Activated CD4-positive, alpha-beta T cell treated with anti-CD3 and anti-CD28 coated beads for 48 hours (primary cell): ENCODE measurements around the gene DNPEP.
"Not testable (repeated sequence)": the region's sequence is repeated elsewhere in the genome, so short reads cannot be mapped to it uniquely, and the experiment has no call there.

ENCODE experiments used
- DNase-seq: peaks from one replicate; pipeline ENCODE4 v3.0.0-alpha.2; 2020

DNPEP gene

DNA sequence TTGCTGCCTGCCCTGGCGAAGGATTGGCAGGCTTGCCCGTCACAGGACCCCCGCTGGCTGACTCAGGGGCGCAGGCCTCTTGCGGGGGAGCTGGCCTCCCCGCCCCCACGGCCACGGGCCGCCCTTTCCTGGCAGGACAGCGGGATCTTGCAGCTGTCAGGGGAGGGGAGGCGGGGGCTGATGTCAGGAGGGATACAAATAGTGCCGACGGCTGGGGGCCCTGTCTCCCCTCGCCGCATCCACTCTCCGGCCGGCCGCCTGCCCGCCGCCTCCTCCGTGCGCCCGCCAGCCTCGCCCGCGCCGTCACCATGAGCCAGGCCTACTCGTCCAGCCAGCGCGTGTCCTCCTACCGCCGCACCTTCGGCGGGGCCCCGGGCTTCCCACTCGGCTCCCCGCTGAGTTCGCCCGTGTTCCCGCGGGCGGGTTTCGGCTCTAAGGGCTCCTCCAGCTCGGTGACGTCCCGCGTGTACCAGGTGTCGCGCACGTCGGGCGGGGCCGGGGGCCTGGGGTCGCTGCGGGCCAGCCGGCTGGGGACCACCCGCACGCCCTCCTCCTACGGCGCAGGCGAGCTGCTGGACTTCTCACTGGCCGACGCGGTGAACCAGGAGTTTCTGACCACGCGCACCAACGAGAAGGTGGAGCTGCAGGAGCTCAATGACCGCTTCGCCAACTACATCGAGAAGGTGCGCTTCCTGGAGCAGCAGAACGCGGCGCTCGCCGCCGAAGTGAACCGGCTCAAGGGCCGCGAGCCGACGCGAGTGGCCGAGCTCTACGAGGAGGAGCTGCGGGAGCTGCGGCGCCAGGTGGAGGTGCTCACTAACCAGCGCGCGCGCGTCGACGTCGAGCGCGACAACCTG, 30.7 kb upstream of the DNPEP start, which contains the start of gene DES:
Gene DES (plus strand): TSS at position 223 of the 857 bp plus-strand sequence. CDS start 86 bp downstream, at position 309.
- no peak for DNase-seq

GRCh38 chr2:219417374-219417773, 29.7 kb upstream of the DNPEP start:
- DNase-seq, result no peak

DNA sequence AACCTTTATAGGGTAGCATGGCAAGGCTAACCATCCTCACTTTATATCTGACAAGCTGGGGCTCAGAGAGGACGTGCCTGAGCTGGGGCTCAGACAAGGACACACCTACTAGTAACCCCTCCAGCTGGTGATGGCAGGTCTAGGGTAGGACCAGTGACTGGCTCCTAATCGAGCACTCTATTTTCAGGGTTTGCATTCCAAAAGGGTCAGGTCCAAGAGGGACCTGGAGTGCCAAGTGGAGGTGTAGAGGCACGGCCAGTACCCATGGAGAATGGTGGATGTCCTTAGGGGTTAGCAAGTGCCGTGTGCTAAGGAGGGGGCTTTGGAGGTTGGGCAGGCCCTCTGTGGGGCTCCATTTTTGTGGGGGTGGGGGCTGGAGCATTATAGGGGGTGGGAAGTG, 29.2 kb upstream of the DNPEP start:
- DNase-seq, result no peak

- no peak for DNase-seq
Measured at GRCh38 chr2:219416235-219416602, 28.5 kb upstream of the DNPEP start.

GRCh38 chr2:219415580-219416234, 28.0 kb upstream of the DNPEP start:
- DNase-seq, result no peak

GRCh38 chr2:219414857-219415256, 27.1 kb upstream of the DNPEP start:
- no peak for DNase-seq

DNA sequence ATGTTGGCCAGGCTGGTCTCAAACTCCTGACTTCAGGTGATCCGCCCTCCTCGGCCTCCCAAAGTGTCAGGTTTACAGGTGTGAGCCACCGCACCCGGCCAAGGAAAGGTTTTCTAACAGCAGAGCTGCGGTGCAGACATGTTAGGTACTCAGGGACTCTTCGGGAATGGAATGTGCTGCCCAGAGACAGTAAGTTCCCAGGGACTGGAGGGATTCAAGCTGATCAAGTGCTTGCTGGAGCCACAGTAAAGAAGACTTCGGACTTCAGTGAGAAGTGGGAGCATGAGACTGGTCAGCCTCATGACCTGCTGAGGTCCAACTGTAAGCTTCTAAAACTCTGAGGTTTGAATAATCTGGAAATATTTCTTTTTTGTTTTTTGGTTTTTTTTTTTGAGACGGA, 22.7 kb upstream of the DNPEP start:
- no peak for DNase-seq

- DNase-seq, result no peak
Measured at GRCh38 chr2:219409619-219410018, 21.9 kb upstream of the DNPEP start.

GRCh38 chr2:219408631-219409030, 20.9 kb upstream of the DNPEP start:
- no peak for DNase-seq

- DNase-seq, result no peak
Measured at GRCh38 chr2:219408204-219408603, 20.5 kb upstream of the DNPEP start.

DNA sequence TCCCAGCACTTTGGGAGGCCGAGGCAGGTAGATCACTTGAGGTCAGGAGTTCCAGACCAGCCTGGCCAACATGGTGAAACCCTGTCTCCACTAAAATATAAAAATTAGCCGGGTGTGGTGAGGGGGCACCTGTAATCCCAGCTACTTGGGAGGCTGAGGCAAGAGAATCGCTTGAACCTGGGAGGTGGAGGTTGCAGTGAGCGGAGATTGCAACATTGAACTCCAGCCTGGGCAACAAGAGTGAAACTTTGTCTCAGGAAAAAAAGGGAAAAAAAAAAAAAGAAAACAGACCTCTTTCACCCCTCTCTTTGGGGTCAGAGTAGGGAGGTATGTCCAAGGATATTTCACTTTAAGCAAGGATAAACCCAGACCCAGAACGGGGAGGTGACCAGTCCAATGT, 19.6 kb upstream of the DNPEP start:
- not testable (repeated sequence) for DNase-seq

GRCh38 chr2:219406861-219407230, 19.1 kb upstream of the DNPEP start:
- no peak for DNase-seq

- DNase-seq, result no peak
Measured at GRCh38 chr2:219405958-219406860, 18.5 kb upstream of the DNPEP start.

DNA sequence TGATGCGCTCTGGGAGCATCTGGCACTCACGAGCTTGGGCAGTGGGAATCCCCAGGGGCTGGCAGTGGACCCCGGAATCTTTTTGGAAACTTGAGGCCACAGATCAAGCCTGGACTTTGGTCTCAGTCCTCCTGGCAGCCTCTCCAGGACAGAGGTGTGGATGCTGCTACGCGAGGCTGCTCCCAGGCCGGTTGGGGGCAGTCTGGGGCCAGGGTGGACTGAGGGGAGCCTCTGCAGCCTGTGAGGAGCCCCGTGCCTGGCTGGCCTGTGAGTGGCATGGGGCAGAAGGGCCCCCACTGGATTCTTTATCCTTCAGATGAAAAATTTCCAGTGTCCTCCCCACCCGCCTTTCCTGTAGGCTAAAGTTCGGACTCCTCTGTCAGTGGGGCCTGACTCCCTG, 17.7 kb upstream of the DNPEP start:
- no peak for DNase-seq

DNA sequence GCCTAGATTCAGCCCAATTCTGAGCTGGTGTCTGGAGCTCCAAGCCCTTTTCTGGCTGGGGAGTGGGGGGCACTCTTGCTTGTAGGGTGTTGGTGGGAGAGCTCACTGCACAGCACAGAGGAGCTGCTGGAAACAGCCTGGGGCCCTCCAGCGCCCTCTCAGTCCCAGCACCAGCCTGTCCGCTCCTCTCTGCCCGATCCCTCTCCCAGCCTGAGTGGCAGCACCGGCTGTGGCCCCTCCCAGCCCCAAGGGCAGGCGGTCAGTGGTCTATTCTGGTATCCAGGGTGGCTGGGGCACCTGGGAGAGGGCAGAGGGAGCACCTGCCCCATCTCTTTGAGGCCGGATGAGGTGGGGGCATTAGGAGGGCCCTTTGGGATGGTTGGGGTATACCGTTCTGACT, 17.2 kb upstream of the DNPEP start:
- no peak for DNase-seq

- no peak for DNase-seq
Measured at GRCh38 chr2:219404291-219404910, 16.7 kb upstream of the DNPEP start.

GRCh38 chr2:219403861-219404260, 16.1 kb upstream of the DNPEP start:
- DNase-seq, result no peak

DNA sequence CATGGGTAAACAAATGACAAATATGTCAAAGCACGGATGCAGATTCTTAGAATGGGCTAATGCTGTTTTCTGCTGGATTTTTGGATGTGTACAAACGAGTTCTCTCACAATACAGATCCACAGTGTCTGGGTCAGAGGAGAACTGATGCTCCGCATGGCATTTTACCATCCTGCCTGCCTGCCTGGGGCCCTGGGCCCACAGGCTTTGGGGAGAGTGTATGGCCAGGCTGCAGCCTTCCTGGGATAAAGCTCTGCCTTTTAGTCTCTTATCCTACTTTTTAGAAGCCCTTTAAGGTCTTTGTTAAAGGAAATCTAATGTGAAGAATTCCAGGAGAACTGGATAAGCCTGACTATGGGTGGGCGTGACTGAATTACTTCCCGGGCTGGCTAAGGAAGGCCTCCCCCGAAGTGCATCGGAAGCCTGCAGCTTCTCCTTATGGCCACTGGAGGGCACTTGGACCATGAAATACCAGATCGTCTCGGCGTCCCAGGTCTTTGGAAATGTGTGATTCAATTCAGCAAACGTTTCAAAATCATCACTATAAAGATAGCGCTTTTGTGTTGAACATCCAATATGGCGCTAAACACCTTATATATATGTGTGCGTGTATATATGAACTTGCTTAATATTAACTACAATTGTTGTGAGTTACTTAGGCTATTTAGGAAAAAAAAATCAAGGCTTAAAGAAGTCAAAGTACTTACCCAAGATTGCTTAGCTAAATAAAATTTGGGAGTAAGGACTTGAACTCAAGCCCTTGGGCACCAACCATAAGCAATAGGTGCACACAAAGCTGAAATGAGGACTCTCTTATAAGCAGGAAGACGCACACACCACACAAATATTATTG, 15.2 kb upstream of the DNPEP start:
- peak; percentile 73 for DNase-seq

GRCh38 chr2:219401606-219402005, 13.9 kb upstream of the DNPEP start:
- no peak for DNase-seq

- no peak for DNase-seq
Measured at GRCh38 chr2:219400562-219400961, 12.8 kb upstream of the DNPEP start.

DNA sequence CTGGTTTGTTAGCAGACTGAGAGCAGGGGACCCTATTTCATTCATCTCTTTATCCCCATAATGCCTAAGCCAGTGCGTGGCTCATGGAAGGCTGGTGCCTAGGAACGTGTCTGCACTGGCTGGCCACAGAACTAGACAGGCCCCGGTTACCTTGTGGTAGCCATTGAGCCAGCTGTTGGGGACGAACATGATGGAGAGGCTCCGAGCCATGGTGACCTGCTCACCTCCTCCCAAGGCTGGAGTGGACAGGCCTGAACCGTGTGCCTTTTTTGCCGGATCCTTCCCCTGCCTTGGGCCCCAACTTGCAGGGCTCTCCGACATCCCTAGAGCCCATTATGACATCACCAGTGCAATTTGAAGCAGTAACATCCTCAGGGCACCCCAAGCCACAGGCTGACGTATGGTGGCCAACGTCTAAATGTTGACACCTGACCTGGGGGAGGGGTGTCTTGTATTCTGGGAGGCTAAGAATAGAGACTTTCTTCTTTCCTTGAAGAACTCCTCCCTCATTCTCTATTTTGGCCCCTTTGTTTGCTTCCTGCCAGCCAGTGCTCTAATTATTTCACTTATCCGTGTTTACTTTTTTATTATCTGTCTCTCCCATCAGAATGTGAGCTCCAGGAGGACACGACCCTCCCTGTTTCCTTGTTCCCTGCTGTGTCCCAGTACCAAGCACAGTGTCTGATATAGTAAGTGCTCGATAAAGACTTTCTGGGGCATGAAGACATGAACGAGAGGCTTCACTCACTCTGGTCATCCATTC, 12.2 kb upstream of the DNPEP start:
- DNase-seq, result no peak
